Measurements from ENCODE around the gene SMURF1. TPM values are rescaled to one million over a fixed set of nuclear protein-coding genes. Genes with fewer than 3 reads are reported as not detected.
A peak's percentile ranks its signal among the peaks of the same experiment; 100 is the strongest.
"Not testable (repeated sequence)": the region's sequence is repeated elsewhere in the genome, so short reads cannot be mapped to it uniquely, and the experiment has no call there.

The SMURF1 gene
- total RNA-seq, 2 donors from 2014 or later: 16.9 to 31.3 TPM

DNA sequence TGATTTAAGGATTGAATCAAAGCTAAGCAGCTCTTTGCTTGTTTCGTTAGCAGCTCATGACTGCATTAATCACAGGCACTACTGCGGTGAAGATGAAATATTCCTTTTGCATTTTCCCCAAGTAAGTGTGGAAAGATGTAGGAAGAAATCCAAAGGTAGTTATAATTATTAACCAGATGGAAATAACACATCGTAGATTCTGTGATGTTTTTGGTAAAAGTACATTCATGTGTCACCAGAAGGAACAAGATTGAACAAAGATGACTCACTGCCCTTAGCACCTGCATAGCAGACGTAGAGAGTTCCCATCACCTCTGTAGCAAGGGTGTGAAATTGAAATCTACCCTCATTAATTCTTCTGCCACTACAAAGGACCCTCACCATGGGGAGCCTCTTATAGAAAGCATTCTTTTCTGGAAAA is 37.1 kb downstream of the SMURF1 start:
- no peak for TF ChIP-seq POLR2A (IDR thresholded peaks at IDR 0.05)
- TF ChIP-seq, protein P1, sequence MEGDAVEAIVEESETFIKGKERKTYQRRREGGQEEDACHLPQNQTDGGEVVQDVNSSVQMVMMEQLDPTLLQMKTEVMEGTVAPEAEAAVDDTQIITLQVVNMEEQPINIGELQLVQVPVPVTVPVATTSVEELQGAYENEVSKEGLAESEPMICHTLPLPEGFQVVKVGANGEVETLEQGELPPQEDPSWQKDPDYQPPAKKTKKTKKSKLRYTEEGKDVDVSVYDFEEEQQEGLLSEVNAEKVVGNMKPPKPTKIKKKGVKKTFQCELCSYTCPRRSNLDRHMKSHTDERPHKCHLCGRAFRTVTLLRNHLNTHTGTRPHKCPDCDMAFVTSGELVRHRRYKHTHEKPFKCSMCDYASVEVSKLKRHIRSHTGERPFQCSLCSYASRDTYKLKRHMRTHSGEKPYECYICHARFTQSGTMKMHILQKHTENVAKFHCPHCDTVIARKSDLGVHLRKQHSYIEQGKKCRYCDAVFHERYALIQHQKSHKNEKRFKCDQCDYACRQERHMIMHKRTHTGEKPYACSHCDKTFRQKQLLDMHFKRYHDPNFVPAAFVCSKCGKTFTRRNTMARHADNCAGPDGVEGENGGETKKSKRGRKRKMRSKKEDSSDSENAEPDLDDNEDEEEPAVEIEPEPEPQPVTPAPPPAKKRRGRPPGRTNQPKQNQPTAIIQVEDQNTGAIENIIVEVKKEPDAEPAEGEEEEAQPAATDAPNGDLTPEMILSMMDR (IDR thresholded peaks at IDR 0.05): no peak

DNA sequence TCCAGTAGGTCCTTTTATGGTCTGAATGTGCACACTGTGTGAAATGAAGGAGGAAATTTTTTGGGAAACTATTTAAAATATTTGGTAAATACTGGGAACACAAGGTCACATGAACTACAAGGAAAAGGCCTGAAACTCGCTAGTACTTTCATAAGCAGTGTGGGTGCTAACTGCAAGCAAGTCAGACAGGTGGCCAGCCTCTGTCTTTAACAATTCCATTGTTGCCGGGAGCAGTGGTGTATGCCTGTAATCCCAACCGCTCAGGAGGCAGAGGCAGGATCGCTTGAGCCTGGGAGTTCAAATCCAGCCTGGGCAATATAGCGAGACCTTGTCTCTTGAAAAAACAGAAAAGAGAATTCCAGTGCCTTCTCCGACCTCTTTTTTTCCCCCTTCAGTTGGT is 37.5 kb downstream of the SMURF1 start:
- H3K27ac ChIP-seq: peak overlapping the region; percentile 69 to 82 (median 80)
- ATAC-seq (peak; percentile 60), DNase-seq (peak in 2 of 4 donors; percentile 26 to 42)
- no peaks in the 10 kb centered on the region for H3K27me3 ChIP-seq
- TF ChIP-seq, protein P1 (IDR thresholded peaks at IDR 0.05): no peak
- peak in 1 of 3 donors; percentile 21 for TF ChIP-seq POLR2A (IDR thresholded peaks at IDR 0.05)
- peaks cover 62% of the 10 kb centered on the region for H3K4me1 ChIP-seq
- H3K9me3 ChIP-seq: no peaks in the 10 kb centered on the region
- 52 to 67% methylated on average over 6 of the region's 6 CpGs for WGBS, 2 donors
- intact Hi-C loops (cut with DNase I): no loop called here
- no peaks in the 10 kb centered on the region for H3K36me3 ChIP-seq (replicated peaks in 1 of 2; ENCODE audit: insufficient read depth in 1 of 2, low read depth in 2 of 2)
- no peak overlapping the region for H3K4me3 ChIP-seq

More for the DNA sequence above, 37.1 kb downstream of the SMURF1 start:
- Histone ChIP-seq H3K4me3 (no peak overlapping the region), H3K27me3 (no peaks in the 10 kb centered on the region), H3K27ac (peak overlapping the region; percentile 69 to 82 (median 80)), H3K9me3 (no peaks in the 10 kb centered on the region), H3K4me1 (peaks cover 66% of the 10 kb centered on the region), H3K36me3 (replicated peaks in 1 of 2; ENCODE audit: insufficient read depth in 1 of 2, low read depth in 2 of 2) (no peaks in the 10 kb centered on the region)
- intact Hi-C loops (cut with DNase I): no loop called here
- 32 to 34% methylated on average over 4 of the region's 4 CpGs for whole genome bisulfite sequencing, 2 donors
- ATAC-seq: peak; percentile 83
- peak in 2 of 4 donors; percentile 41 to 48 for DNase-seq

DNA sequence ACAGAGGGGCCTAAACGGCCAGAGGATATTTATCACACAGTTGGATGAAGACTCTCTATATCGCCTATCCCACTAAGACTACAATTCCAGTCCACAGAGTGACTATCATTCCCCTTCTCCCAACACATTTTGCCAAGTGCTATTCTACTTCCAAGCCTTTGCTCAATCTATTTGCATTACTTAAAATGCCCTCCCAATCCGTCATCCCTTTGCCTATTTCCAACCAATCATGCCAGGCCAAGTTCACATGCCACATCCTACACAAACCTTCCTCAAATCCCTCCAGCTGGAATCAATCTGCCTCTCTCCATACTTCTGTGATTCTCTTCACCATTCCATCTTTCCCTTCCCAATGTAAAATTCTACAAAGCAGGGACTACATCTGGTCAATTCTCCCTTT is 38.2 kb downstream of the SMURF1 start:
- Histone ChIP-seq H3K27ac (peak overlapping the region; percentile 69 to 82 (median 80)), H3K27me3 (no peaks in the 10 kb centered on the region), H3K9me3 (no peaks in the 10 kb centered on the region), H3K36me3 (replicated peaks in 1 of 2; ENCODE audit: insufficient read depth in 1 of 2, low read depth in 2 of 2) (no peaks in the 10 kb centered on the region), H3K4me3 (no peak overlapping the region), H3K4me1 (peaks cover 61% of the 10 kb centered on the region)
- WGBS, 2 donors: 59% methylated on average over 3 of the region's 3 CpGs
- DNase-seq (no peak), ATAC-seq (no peak)
- intact Hi-C loops (cut with DNase I): no loop called here
- TF ChIP-seq, protein P1 (IDR thresholded peaks at IDR 0.05): no peak
- no peak for TF ChIP-seq POLR2A (IDR thresholded peaks at IDR 0.05)

DNA sequence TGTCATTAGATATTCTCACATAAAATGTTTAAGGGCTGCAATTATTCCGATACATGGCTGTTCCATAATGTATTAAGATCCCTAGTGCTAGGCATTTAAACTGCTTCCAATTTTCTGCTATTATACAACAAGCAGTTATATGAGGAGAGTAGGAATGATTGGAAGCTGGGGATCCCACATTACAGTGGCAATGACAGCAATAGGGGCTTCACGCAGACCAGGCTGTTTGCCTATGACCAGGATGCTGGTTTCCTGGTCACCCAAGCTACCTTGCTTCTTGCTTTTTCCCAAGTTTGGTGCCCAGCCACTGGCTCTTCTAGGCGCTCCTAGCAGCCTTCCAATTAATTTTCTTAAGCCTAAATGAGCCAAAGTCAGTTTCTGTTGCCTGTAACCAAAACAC is 39.3 kb downstream of the SMURF1 start:
- Histone ChIP-seq H3K36me3 (replicated peaks in 1 of 2; ENCODE audit: insufficient read depth in 1 of 2, low read depth in 2 of 2) (no peaks in the 10 kb centered on the region), H3K27ac (peak overlapping the region in 1 of 4 donors; percentile 18), H3K4me1 (peaks cover 60% of the 10 kb centered on the region), H3K27me3 (no peaks in the 10 kb centered on the region), H3K4me3 (no peak overlapping the region), H3K9me3 (no peaks in the 10 kb centered on the region)
- intact Hi-C loops (cut with DNase I): no loop called here
- ATAC-seq: no peak
- TF ChIP-seq POLR2A (IDR thresholded peaks at IDR 0.05): no peak
- TF ChIP-seq, protein P1 (IDR thresholded peaks at IDR 0.05): no peak
- no peak for DNase-seq
- WGBS, 2 donors: 91 to 98% methylated on average over 3 of the region's 3 CpGs

DNA sequence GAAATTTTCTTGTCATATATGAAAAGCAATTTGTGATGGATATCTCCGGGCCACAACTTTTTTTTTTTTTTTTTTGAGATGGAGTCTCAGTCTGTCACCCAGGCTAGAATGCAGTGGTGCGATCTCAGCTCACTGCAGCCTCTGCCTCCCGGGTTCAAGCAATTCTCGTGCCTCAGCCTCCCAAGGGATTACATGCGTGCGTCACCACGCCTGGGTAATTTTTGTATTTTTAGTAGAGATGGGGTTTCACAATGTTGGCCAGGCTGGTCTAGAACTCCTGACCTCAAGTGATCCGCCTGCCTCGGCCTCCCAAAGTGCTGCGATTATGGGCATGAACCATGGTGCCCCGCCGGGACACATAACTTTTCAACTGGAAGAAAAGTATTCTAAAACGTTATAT is 40.1 kb downstream of the SMURF1 start:
- H3K4me3 ChIP-seq; DNase-seq; H3K27ac ChIP-seq; intact Hi-C loops (cut with DNase I); ATAC-seq; H3K27me3 ChIP-seq; H3K36me3 ChIP-seq (replicated peaks in 1 of 2; ENCODE audit: insufficient read depth in 1 of 2, low read depth in 2 of 2); H3K9me3 ChIP-seq: not testable (repeated sequence)
- WGBS, 2 donors: 93 to 95% methylated on average over 13 of the region's 13 CpGs
- peaks cover 60% of the 10 kb centered on the region for H3K4me1 ChIP-seq

Measured in body of pancreas (tissue), 4 donors.